DND-41 (cell line): ENCODE measurements around the gene RNF10.

Experiments used
- ATAC-seq: fragments of 200-7000 bp; cut with Tn5 transposase; 3 replicates; pipeline ENCODE4 v1.9.1; 2021; ENCODE audit warnings: low read depth; ENCODE audit not compliant: insufficient read depth
- DNase-seq: peaks from one replicate; pipeline ENCODE4 v3.0.0-alpha.2; 2020
- H2AFZ ChIP-seq: 2 replicates; pipeline ENCODE4 v1.6.0; 2012; ENCODE audit warnings: low read depth, low read length
- H3K27ac ChIP-seq: 2 replicates; pipeline ENCODE4 v1.5.1; 2012; ENCODE audit warnings: low read length, inconsistent platforms
- H3K27me3 ChIP-seq: fragments of 200-600 bp; sonication (generic); 2 replicates; pipeline ENCODE4 v1.6.0; 2012; ENCODE audit warnings: low read length, mild to moderate bottlenecking, inconsistent platforms; ENCODE audit not compliant: insufficient read depth, poor library complexity
- H3K36me3 ChIP-seq: 2 replicates; pipeline ENCODE4 v1.5.1; 2012; ENCODE audit warnings: low read length, inconsistent platforms; ENCODE audit not compliant: insufficient read depth
- H3K4me1 ChIP-seq: 2 replicates; pipeline ENCODE4 v1.5.1; 2012; ENCODE audit warnings: mild to moderate bottlenecking, low read length; ENCODE audit not compliant: insufficient read depth
- H3K4me2 ChIP-seq: 2 replicates; pipeline ENCODE4 v1.6.0; 2012; ENCODE audit warnings: mild to moderate bottlenecking, moderate library complexity, low read length, inconsistent platforms; ENCODE audit not compliant: insufficient read depth
- H3K4me3 ChIP-seq, 2 experiments: fragments of 200-600 bp in 1 of 2; shearing (Covaris generic) in 1 of 2; 2 replicates each; pipeline ENCODE4 v1.5.1; 2012 to 2016; ENCODE audit warnings: inconsistent platforms in 2 of 2, low read length in 2 of 2, mild to moderate bottlenecking in 2 of 2, low read depth in 1 of 2, moderate library complexity in 1 of 2
- H3K79me2 ChIP-seq: 2 replicates; pipeline ENCODE4 v1.6.0; 2012; ENCODE audit warnings: low read length, inconsistent platforms; ENCODE audit not compliant: insufficient read depth
- H3K9ac ChIP-seq: 2 replicates; pipeline ENCODE4 v1.6.0; 2012; ENCODE audit warnings: low read depth, mild to moderate bottlenecking, inconsistent platforms, low read length, moderate library complexity
- H3K9me3 ChIP-seq: 2 replicates; pipeline ENCODE4 v1.5.1; 2012; ENCODE audit warnings: low read length, moderate library complexity, mild to moderate bottlenecking, inconsistent platforms; ENCODE audit not compliant: insufficient read depth, severe bottlenecking
- H4K20me1 ChIP-seq: 2 replicates; pipeline ENCODE4 v1.6.0; 2012; ENCODE audit warnings: low read length; ENCODE audit not compliant: insufficient read depth
- CTCF ChIP-seq: IDR thresholded peaks from 2 replicates; pipeline ENCODE4 v1.5.1; 2012; ENCODE audit warnings: borderline replicate concordance, low read length, moderate library complexity, mild to moderate bottlenecking; ENCODE audit not compliant: poor library complexity, severe bottlenecking; ENCODE audit errors: extremely low read depth
- EZH2 ChIP-seq: IDR thresholded peaks from 3 replicates; pipeline ENCODE4 v1.6.1; 2012; ENCODE audit warnings: borderline replicate concordance, low read depth, mild to moderate bottlenecking, moderate library complexity, low read length, inconsistent platforms; ENCODE audit not compliant: severe bottlenecking

RNF10 gene

GRCh38 chr12:120497524-120498150, 36.5 kb upstream of the RNF10 start:
- peak overlapping the region; percentile 89 to 90 for H3K4me3 ChIP-seq
- no peak for ATAC-seq
- H3K36me3 ChIP-seq: peaks cover 35% of the 10 kb centered on the region
- H3K9me3 ChIP-seq: no peaks in the 10 kb centered on the region
- peaks cover 25% of the 10 kb centered on the region for H4K20me1 ChIP-seq
- peaks cover 37% of the 10 kb centered on the region for H3K79me2 ChIP-seq
- TF ChIP-seq EZH2: no peak
- TF ChIP-seq CTCF: no peak
- no peak for DNase-seq
- H3K27ac ChIP-seq: peak overlapping the region; percentile 63; the same call in 1 of the 2 replicates
- no peak overlapping the region for H2AFZ ChIP-seq
- peak overlapping the region; percentile 62 for H3K9ac ChIP-seq
- peak overlapping the region; percentile 89 for H3K4me2 ChIP-seq
- H3K27me3 ChIP-seq: no peaks in the 10 kb centered on the region
- peaks cover 25% of the 10 kb centered on the region for H3K4me1 ChIP-seq

DNA sequence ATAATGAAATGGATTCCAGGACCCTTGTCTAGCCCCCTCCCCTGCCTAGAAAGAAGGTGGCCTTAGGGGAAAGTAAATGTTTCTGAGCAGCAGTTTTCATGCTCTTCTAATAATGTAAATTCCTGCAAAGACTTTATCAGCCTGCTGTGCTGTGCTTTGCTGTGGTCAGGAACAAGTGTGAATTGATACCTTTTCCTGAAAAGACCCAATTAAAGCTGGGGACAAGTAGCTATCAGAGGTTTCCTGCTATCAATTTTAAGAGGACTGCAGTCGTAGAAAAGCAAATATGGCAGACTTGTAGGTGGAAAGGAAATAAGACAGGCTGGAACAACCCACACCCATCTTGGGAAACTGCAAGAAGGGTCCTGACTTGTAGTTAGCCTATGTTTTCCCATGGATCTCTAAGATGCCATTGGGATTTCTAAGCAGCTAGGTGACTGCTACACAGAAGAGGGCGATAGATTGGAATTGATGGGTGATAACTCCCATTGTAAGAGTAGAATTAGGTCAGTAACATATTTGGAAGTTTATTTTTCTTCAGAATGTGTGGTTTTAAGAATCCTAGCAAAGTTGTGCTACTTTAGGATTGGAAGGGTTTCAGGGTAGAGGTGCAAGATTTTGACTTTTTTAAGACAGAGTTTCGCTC, 35.2 kb upstream of the RNF10 start:
- Histone ChIP-seq H3K36me3 (peaks cover 44% of the 10 kb centered on the region), H3K4me3 (no peak overlapping the region), H3K4me1 (peaks cover 25% of the 10 kb centered on the region), H3K27ac (no peak overlapping the region), H3K4me2 (no peak overlapping the region), H3K79me2 (peaks cover 37% of the 10 kb centered on the region), H3K27me3 (no peaks in the 10 kb centered on the region), H2AFZ (no peak overlapping the region), H3K9ac (no peak overlapping the region), H3K9me3 (no peaks in the 10 kb centered on the region), H4K20me1 (peaks cover 25% of the 10 kb centered on the region)
- no peak for DNase-seq
- TF ChIP-seq CTCF: no peak
- no peak for TF ChIP-seq EZH2
- ATAC-seq: no peak

- no peaks in the 10 kb centered on the region for H3K27me3 ChIP-seq
- H3K4me3 ChIP-seq: no peak overlapping the region
- no peak for ATAC-seq
- peaks cover 52% of the 10 kb centered on the region for H3K36me3 ChIP-seq
- H2AFZ ChIP-seq: no peak overlapping the region
- peaks cover 13% of the 10 kb centered on the region for H3K4me1 ChIP-seq
- no peaks in the 10 kb centered on the region for H3K9me3 ChIP-seq
- H4K20me1 ChIP-seq: peaks cover 25% of the 10 kb centered on the region
- H3K4me2 ChIP-seq: no peak overlapping the region
- DNase-seq: no peak
- TF ChIP-seq CTCF (no peak), EZH2 (no peak)
- peaks cover 29% of the 10 kb centered on the region for H3K79me2 ChIP-seq
- no peak overlapping the region for H3K9ac ChIP-seq
- no peak overlapping the region for H3K27ac ChIP-seq
These were observed 33.6 kb upstream of the RNF10 start for GRCh38 chr12:120500581-120500980.
